ENCODE results near the gene TMEM18.

GRCh38 chr2:661360-661635, 15.9 kb downstream of the TMEM18 start:
- TF ChIP-seq MLX (CRISPR knock-in tag; conservative IDR thresholded peaks at IDR 0.05) (no peak), MIER1 (IDR thresholded peaks at IDR 0.05; ENCODE audit: low read depth) (no peak), CTCF (IDR thresholded peaks at IDR 0.05 in 2 of 3, conservative IDR thresholded peaks at IDR 0.05 in 1 of 3; ENCODE audit: insufficient read depth in 2 of 3, low read depth in 1 of 3, low read length in 3 of 3) (no peak), ZBTB9 (CRISPR knock-in tag; IDR thresholded peaks at IDR 0.05) (no peak), MCM7 (IDR thresholded peaks at IDR 0.05) (no peak), EZH2 (IDR thresholded peaks at IDR 0.05; ENCODE audit: borderline replicate concordance, low read depth, low read length) (no peak), E4F1 (CRISPR knock-in tag; IDR thresholded peaks at IDR 0.05; ENCODE audit: borderline replicate concordance) (no peak), CEBPB (tag; IDR thresholded peaks at IDR 0.05) (no peak), USF1 (CRISPR knock-in tag; IDR thresholded peaks at IDR 0.05) (no peak), JUNB (CRISPR knock-in tag; conservative IDR thresholded peaks at IDR 0.05) (no peak), GTF3C2 (IDR thresholded peaks at IDR 0.05; ENCODE audit: borderline replicate concordance, extremely low read depth, insufficient read length) (no peak), HDAC6 (IDR thresholded peaks at IDR 0.05; ENCODE audit: low read depth, low read length) (no peak), ZBTB2 (IDR thresholded peaks at IDR 0.05) (no peak)

Data from K562 (cell line).